Panc1 (cell line): ENCODE results near the gene PAX5. TPM values are rescaled to one million over a fixed set of nuclear protein-coding genes. Genes with fewer than 3 reads are reported as not detected.

Source experiments
- ATAC-seq: fragments of 200-7000 bp; cut with Tn5 transposase; 2 replicates; pipeline ENCODE4 v1.9.1; 2020; ENCODE audit warnings: mild to moderate bottlenecking, moderate library complexity
- BruUV-seq: library from RNA; stranded (reverse); fragments of 400-500 nt; replicated peaks from 2 replicates; lab custom pipeline; 2021; lab: Mats Ljungman, UMichigan
- CTCF ChIA-PET: fragments of 300-600 bp; sonication (Branson Sonifier 250); formaldehyde crosslinking; loops from one replicate; lab custom pipeline; 2022; ENCODE audit warnings: antibody characterized with exemption; lab: Charles Lee
- POLR2A ChIA-PET: fragments of 300-600 bp; sonication (Branson Sonifier 250); formaldehyde crosslinking; loops from one replicate; lab custom pipeline; 2022; ENCODE audit warnings: antibody characterized with exemption; lab: Charles Lee
- DNase-seq: peaks from one replicate; pipeline ENCODE4 v3.0.0-alpha.2; 2010; ENCODE audit warnings: low read depth, low spot score
- H3K27ac ChIP-seq: 2 replicates; pipeline ENCODE4 v1.5.1; 2011; ENCODE audit warnings: mild to moderate bottlenecking, low read length, inconsistent platforms
- H3K27me3 ChIP-seq: fragments of 200-500 bp; sonication (Bioruptor generic); 2 replicates; pipeline ENCODE4 v1.6.0; 2014; ENCODE audit warnings: low read length, inconsistent platforms; ENCODE audit not compliant: control insufficient read depth, insufficient read depth
- H3K36me3 ChIP-seq: fragments of 200-500 bp; sonication (Bioruptor generic); 2 replicates; pipeline ENCODE4 v1.5.1; 2014; ENCODE audit warnings: inconsistent platforms, mild to moderate bottlenecking, low read length, moderate library complexity; ENCODE audit not compliant: control insufficient read depth, insufficient read depth
- H3K4me1 ChIP-seq: 2 replicates; pipeline ENCODE4 v1.5.1; 2011; ENCODE audit warnings: inconsistent platforms, mild to moderate bottlenecking, low read length, moderate library complexity; ENCODE audit not compliant: control insufficient read depth, insufficient read depth
- H3K4me3 ChIP-seq, 2 experiments: 2 replicates each; pipeline ENCODE4 v1.5.1; 2011 to 2012; ENCODE audit warnings: low read depth in 2 of 2, low read length in 2 of 2, mild to moderate bottlenecking in 2 of 2, inconsistent platforms in 1 of 2, moderate library complexity in 1 of 2
- H3K9me3 ChIP-seq: fragments of 200-500 bp; sonication (Bioruptor generic); 2 replicates; pipeline ENCODE4 v1.5.1; 2014; ENCODE audit warnings: low read depth, mild to moderate bottlenecking, inconsistent platforms, low read length, moderate library complexity; ENCODE audit not compliant: control insufficient read depth, insufficient read depth
- POLR2AphosphoS5 ChIP-seq: IDR thresholded peaks from 2 replicates; pipeline ENCODE4 v1.6.1; 2012; ENCODE audit warnings: mild to moderate bottlenecking, low read depth, low read length, moderate library complexity
- REST ChIP-seq, 2 experiments: IDR thresholded peaks; 2 replicates each; pipeline ENCODE4 v1.6.1; 2011 to 2012; ENCODE audit warnings: low read depth in 2 of 2, control low read depth in 1 of 2, low read length in 1 of 2, mild to moderate bottlenecking in 1 of 2, moderate library complexity in 1 of 2; ENCODE audit not compliant: insufficient read depth in 1 of 2
- SIN3A ChIP-seq: IDR thresholded peaks from 2 replicates; pipeline ENCODE4 v1.6.1; 2012; ENCODE audit warnings: low read depth, mild to moderate bottlenecking, low read length, moderate library complexity, borderline replicate concordance; ENCODE audit not compliant: insufficient read depth
- TCF7L2 ChIP-seq: IDR thresholded peaks from 2 replicates; pipeline ENCODE4 v1.6.1; 2011; ENCODE audit warnings: mild to moderate bottlenecking, low read depth, low read length, inconsistent platforms
- in situ Hi-C: cut with HindIII; loops from 2 replicates; pipeline ENCODE4 v1.10.0; 2016; ENCODE audit warnings: low sequenced_read_pairs, low pct_unique_long_range_greater_than_20kb
- intact Hi-C: fragments of 100-400 bp; cut with micrococcal nuclease; formaldehyde crosslinking; loops from one replicate; pipeline ENCODE4 v1.10.0; 2022; ENCODE audit not compliant: unreplicated experiment
- total RNA-seq: library from RNA; stranded (reverse); gene quantifications from one replicate; pipeline ENCODE4 v1.2.1, GENCODE V29; 2021; ENCODE audit not compliant: unreplicated experiment
- TF ChIP-seq, protein P1 (sequence below): fragments of 450-650 bp; IDR thresholded peaks from 2 replicates; pipeline ENCODE4 v1.5.1; 2017; ENCODE audit warnings: mild to moderate bottlenecking

PAX5 gene
- total RNA-seq, 1 experiment from 2014 or later: 0.39 TPM

GRCh38 chr9:36816371-36816770 lies 217.7 kb downstream of the PAX5 start:
- H3K4me1 ChIP-seq: no peaks in the 10 kb centered on the region
- no peak for TF ChIP-seq REST (IDR thresholded peaks at IDR 0.05; ENCODE audit: insufficient read depth in 1 of 2, low read depth in 2 of 2, low read length in 1 of 2)
- TF ChIP-seq, protein P1, sequence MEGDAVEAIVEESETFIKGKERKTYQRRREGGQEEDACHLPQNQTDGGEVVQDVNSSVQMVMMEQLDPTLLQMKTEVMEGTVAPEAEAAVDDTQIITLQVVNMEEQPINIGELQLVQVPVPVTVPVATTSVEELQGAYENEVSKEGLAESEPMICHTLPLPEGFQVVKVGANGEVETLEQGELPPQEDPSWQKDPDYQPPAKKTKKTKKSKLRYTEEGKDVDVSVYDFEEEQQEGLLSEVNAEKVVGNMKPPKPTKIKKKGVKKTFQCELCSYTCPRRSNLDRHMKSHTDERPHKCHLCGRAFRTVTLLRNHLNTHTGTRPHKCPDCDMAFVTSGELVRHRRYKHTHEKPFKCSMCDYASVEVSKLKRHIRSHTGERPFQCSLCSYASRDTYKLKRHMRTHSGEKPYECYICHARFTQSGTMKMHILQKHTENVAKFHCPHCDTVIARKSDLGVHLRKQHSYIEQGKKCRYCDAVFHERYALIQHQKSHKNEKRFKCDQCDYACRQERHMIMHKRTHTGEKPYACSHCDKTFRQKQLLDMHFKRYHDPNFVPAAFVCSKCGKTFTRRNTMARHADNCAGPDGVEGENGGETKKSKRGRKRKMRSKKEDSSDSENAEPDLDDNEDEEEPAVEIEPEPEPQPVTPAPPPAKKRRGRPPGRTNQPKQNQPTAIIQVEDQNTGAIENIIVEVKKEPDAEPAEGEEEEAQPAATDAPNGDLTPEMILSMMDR: no peak
- TF ChIP-seq SIN3A: no peak
- TF ChIP-seq TCF7L2: no peak
- no peak for TF ChIP-seq POLR2AphosphoS5
- no peaks in the 10 kb centered on the region for H3K36me3 ChIP-seq
- H3K4me3 ChIP-seq: no peak overlapping the region
- H3K9me3 ChIP-seq: no peaks in the 10 kb centered on the region
- intact Hi-C loops (no loop called here), in situ Hi-C loops (no loop called here)
- H3K27me3 ChIP-seq: peaks cover 4% of the 10 kb centered on the region; the same call in 1 of the 2 replicates
- no peak for DNase-seq
- POLR2A ChIA-PET: no interaction called here
- ATAC-seq: no peak
- H3K27ac ChIP-seq: no peak overlapping the region
- CTCF ChIA-PET: no interaction called here
- no TSS peak for BruUV-seq

GRCh38 chr9:36815566-36816348 lies 218.3 kb downstream of the PAX5 start:
- no peak for ATAC-seq
- intact Hi-C loops: no loop called here
- in situ Hi-C loops: no loop called here
- Histone ChIP-seq H3K4me1 (no peaks in the 10 kb centered on the region), H3K4me3 (no peak overlapping the region), H3K27me3 (peaks cover 10% of the 10 kb centered on the region; the same call in 1 of the 2 replicates), H3K36me3 (no peaks in the 10 kb centered on the region), H3K9me3 (no peaks in the 10 kb centered on the region), H3K27ac (no peak overlapping the region)
- ChIA-PET POLR2A (no interaction called here), CTCF (no interaction called here)
- no peak for DNase-seq
- TF ChIP-seq, protein P1: no peak
- TF ChIP-seq TCF7L2 (no peak), REST (IDR thresholded peaks at IDR 0.05; ENCODE audit: insufficient read depth in 1 of 2, low read depth in 2 of 2, low read length in 1 of 2) (no peak), SIN3A (no peak), POLR2AphosphoS5 (no peak)
- no TSS peak for BruUV-seq
